Stimulated activated CD4-positive, alpha-beta T cell treated with anti-CD3 and anti-CD28 coated beads, Interleukin-1b, Interleukin-23, amount 100 ng/mL, for 4 hours (primary cell): ENCODE results near the gene PTPRN2.

ENCODE experiments used
- DNase-seq, 2 donors: peaks; one replicate each; pipeline ENCODE4 v3.0.0-alpha.2; 2020; ENCODE audit warnings: low read depth in 2 of 2

The PTPRN2 gene

GRCh38 chr7:158094671-158095226 is 492.9 kb downstream of the PTPRN2 start:
- DNase-seq, result no peak

- no peak for DNase-seq
These were observed 493.6 kb downstream of the PTPRN2 start for GRCh38 chr7:158094046-158094445.

- no peak for DNase-seq
These were observed 494.3 kb downstream of the PTPRN2 start for GRCh38 chr7:158093156-158093796.

- no peak for DNase-seq
These were observed 500.4 kb downstream of the PTPRN2 start for GRCh38 chr7:158087196-158087595.

GRCh38 chr7:158085741-158086695 is 501.6 kb downstream of the PTPRN2 start:
- no peak for DNase-seq

GRCh38 chr7:158084555-158084954 is 503.1 kb downstream of the PTPRN2 start:
- no peak for DNase-seq

GRCh38 chr7:158083526-158084310 is 503.9 kb downstream of the PTPRN2 start:
- DNase-seq, result no peak

- no peak for DNase-seq
These were observed 504.9 kb downstream of the PTPRN2 start for GRCh38 chr7:158082761-158083160.

GRCh38 chr7:158080899-158081445 is 506.7 kb downstream of the PTPRN2 start:
- DNase-seq, result no peak

GRCh38 chr7:158077934-158078910 is 509.4 kb downstream of the PTPRN2 start:
- DNase-seq, result no peak

- DNase-seq, result no peak
These were observed 510.3 kb downstream of the PTPRN2 start for GRCh38 chr7:158077151-158077840.

- DNase-seq, result no peak
These were observed 511.0 kb downstream of the PTPRN2 start for GRCh38 chr7:158076656-158077055.

GRCh38 chr7:158076215-158076614 is 511.4 kb downstream of the PTPRN2 start:
- DNase-seq, result no peak

GRCh38 chr7:158075633-158076001 is 512.0 kb downstream of the PTPRN2 start:
- no peak for DNase-seq

- DNase-seq, result no peak
These were observed 512.6 kb downstream of the PTPRN2 start for GRCh38 chr7:158074896-158075632.

- DNase-seq, result no peak
These were observed 513.5 kb downstream of the PTPRN2 start for GRCh38 chr7:158073845-158074840.

GRCh38 chr7:158072991-158073730 is 514.5 kb downstream of the PTPRN2 start:
- DNase-seq, result no peak
